Kidney (tissue), 22 donors: ENCODE results near the gene LYRM2. TPM values are rescaled to one million over a fixed set of nuclear protein-coding genes. Genes with fewer than 3 reads are reported as not detected.

Experiments
- DNase-seq, 5 donors: peaks; one replicate each; pipeline ENCODE4 v3.0.0-alpha.2; 2013 to 2020
- FAIRE-seq: peaks from 2 replicates; lab custom pipeline; 2012; peaks lifted over from hg19 to GRCh38; lab: Jason Lieb, UNC
- H3K27ac ChIP-seq, 2 donors: one replicate each; pipeline ENCODE4 v1.7.0; 2013; ENCODE audit warnings: low read depth in 2 of 2, low read length in 2 of 2, inconsistent platforms in 1 of 2
- H3K27me3 ChIP-seq: one replicate; pipeline ENCODE4 v1.7.1; 2013; ENCODE audit warnings: low read length, inconsistent platforms; ENCODE audit not compliant: control insufficient read depth, insufficient read depth
- H3K36me3 ChIP-seq, 3 donors: one replicate each; pipeline versions ENCODE4 v1.7.0 to v1.7.1; 2013; ENCODE audit warnings: low read length in 3 of 3, control low read depth in 1 of 3, inconsistent platforms in 1 of 3; ENCODE audit not compliant: insufficient read depth in 3 of 3, control insufficient read depth in 2 of 3
- H3K4me1 ChIP-seq, 3 donors: one replicate each; pipeline versions ENCODE4 v1.7.0 to v1.7.1; 2013; ENCODE audit warnings: low read length in 3 of 3, inconsistent platforms in 1 of 3, low read depth in 1 of 3; ENCODE audit not compliant: control insufficient read depth in 2 of 3, insufficient read depth in 2 of 3
- H3K4me3 ChIP-seq, 3 donors: one replicate each; pipeline versions ENCODE4 v1.7.0 to v1.8.1; 2013; ENCODE audit warnings: low read length in 3 of 3, control low read depth in 1 of 3, inconsistent platforms in 1 of 3
- H3K9ac ChIP-seq, 3 donors: one replicate each; pipeline versions ENCODE4 v1.7.0 to v1.7.1; 2013; ENCODE audit warnings: low read length in 3 of 3, control low read depth in 1 of 3, inconsistent platforms in 1 of 3
- H3K9me3 ChIP-seq, 3 donors: one replicate each; pipeline versions ENCODE4 v1.7.0 to v1.7.1; 2013; ENCODE audit warnings: low read length in 3 of 3, control low read depth in 1 of 3, inconsistent platforms in 1 of 3; ENCODE audit not compliant: control insufficient read depth in 2 of 3, insufficient read depth in 1 of 3
- intact Hi-C: fragments of 100-400 bp; cut with DNase I; formaldehyde crosslinking; loops from one replicate; pipeline ENCODE4 v1.11.1; 2022
- long read RNA-seq, 10 donors: library from polyadenylated mRNA in 1 of 10; unstranded in 1 of 10; transcript quantifications; one replicate each; pipeline ENCODE4 v2.0.0 and lab custom pipeline, GENCODE V29; 2021 to 2026
- polyA plus RNA-seq: library from polyadenylated mRNA; stranded (reverse); fragments of 350-450 nt; fragmentation: Illumina TruSeq; extraction: RNeasy Lipid Tissue Mini Kit (QIAGEN cat#74804); gene quantifications from one replicate; pipeline ENCODE4 v1.2.3, GENCODE V29; 2014; ENCODE audit warnings: low read depth, low replicate concordance; ENCODE audit not compliant: insufficient read depth
- total RNA-seq: library from RNA; stranded (reverse); fragmentation: NEBNext Ultra II Directional; extraction: Animal tissue kit (Norgen Biotek cat#: 25700); gene quantifications from one replicate; pipeline ENCODE4 v1.2.1, GENCODE V29; 2021
- TF ChIP-seq, protein P1 (sequence below): IDR thresholded peaks from 3 replicates; pipeline ENCODE4 v1.5.1; 2012; ENCODE audit warnings: mild to moderate bottlenecking, moderate library complexity, borderline replicate concordance; ENCODE audit not compliant: insufficient read depth; ENCODE audit errors: extremely low read depth
- donor health status: control.
- donor health status: control.
- donor health status: control.
- donor health status: control.
- donor health status: control.
- donor health status: DM: yes; HTN: yes; CAD: no.
- donor health status: Normal renal cell carcinoma (clear cell type).

Gene LYRM2
- total RNA-seq: 42.8 TPM
- polyA plus RNA-seq: 22.6 TPM
- long read RNA-seq, donor 1, full-length matches to known transcripts: 18 of 24 reads
- long read RNA-seq, donor 1, partial matches to known transcripts: 6 of 24 reads
- long read RNA-seq, donor 1, other reads (novel, unspliced or antisense): 0 of 24 reads
- long read RNA-seq, donor 2, full-length matches to known transcripts: 20 of 20 reads
- long read RNA-seq, donor 2, partial matches to known transcripts: 0 of 20 reads
- long read RNA-seq, donor 2, other reads (novel, unspliced or antisense): 0 of 20 reads
- long read RNA-seq, donor 3, full-length matches to known transcripts: 27 of 27 reads
- long read RNA-seq, donor 3, partial matches to known transcripts: 0 of 27 reads
- long read RNA-seq, donor 3, other reads (novel, unspliced or antisense): 0 of 27 reads
- long read RNA-seq, donor 4, full-length matches to known transcripts: 21 of 21 reads
- long read RNA-seq, donor 4, partial matches to known transcripts: 0 of 21 reads
- long read RNA-seq, donor 4, other reads (novel, unspliced or antisense): 0 of 21 reads
- long read RNA-seq, donor 5, full-length matches to known transcripts: 3 of 3 reads
- long read RNA-seq, donor 5, partial matches to known transcripts: 0 of 3 reads
- long read RNA-seq, donor 5, other reads (novel, unspliced or antisense): 0 of 3 reads
- long read RNA-seq, donor 6, full-length matches to known transcripts: 32 of 38 reads
- long read RNA-seq, donor 6, partial matches to known transcripts: 6 of 38 reads
- long read RNA-seq, donor 6, other reads (novel, unspliced or antisense): 0 of 38 reads
- long read RNA-seq, donor 7, full-length matches to known transcripts: 28 of 32 reads
- long read RNA-seq, donor 7, partial matches to known transcripts: 2 of 32 reads
- long read RNA-seq, donor 7, other reads (novel, unspliced or antisense): 2 of 32 reads
- long read RNA-seq, donor 8, full-length matches to known transcripts: 18 of 18 reads
- long read RNA-seq, donor 8, partial matches to known transcripts: 0 of 18 reads
- long read RNA-seq, donor 8, other reads (novel, unspliced or antisense): 0 of 18 reads
- long read RNA-seq, donor 9, full-length matches to known transcripts: 11 of 16 reads
- long read RNA-seq, donor 9, partial matches to known transcripts: 5 of 16 reads
- long read RNA-seq, donor 9, other reads (novel, unspliced or antisense): 0 of 16 reads
- long read RNA-seq, donor 10, full-length matches to known transcripts: 18 of 25 reads
- long read RNA-seq, donor 10, partial matches to known transcripts: 7 of 25 reads
- long read RNA-seq, donor 10, other reads (novel, unspliced or antisense): 0 of 25 reads

- Histone ChIP-seq H3K4me1 (peaks cover 0 to 15% (median 7%) of the 10 kb centered on the region in 3 donors), H3K27ac (peak within 1 kb of the TSS; percentile 84 to 97), H3K4me3 (peak within 1 kb of the TSS; percentile 84 to 95 (median 92)), H3K27me3 (no peaks in the 10 kb centered on the region), H3K9me3 (no peaks in the 10 kb centered on the region), H3K36me3 (peaks cover 2 to 9% (median 3%) of the 10 kb centered on the region in 3 donors), H3K9ac (peak within 1 kb of the TSS; percentile 37 to 93 (median 86))
- no peak for FAIRE-seq
- intact Hi-C loops: no loop called here
- DNase-seq: peak; percentile 94 to 98 (median 97)
- TF ChIP-seq, protein P1, sequence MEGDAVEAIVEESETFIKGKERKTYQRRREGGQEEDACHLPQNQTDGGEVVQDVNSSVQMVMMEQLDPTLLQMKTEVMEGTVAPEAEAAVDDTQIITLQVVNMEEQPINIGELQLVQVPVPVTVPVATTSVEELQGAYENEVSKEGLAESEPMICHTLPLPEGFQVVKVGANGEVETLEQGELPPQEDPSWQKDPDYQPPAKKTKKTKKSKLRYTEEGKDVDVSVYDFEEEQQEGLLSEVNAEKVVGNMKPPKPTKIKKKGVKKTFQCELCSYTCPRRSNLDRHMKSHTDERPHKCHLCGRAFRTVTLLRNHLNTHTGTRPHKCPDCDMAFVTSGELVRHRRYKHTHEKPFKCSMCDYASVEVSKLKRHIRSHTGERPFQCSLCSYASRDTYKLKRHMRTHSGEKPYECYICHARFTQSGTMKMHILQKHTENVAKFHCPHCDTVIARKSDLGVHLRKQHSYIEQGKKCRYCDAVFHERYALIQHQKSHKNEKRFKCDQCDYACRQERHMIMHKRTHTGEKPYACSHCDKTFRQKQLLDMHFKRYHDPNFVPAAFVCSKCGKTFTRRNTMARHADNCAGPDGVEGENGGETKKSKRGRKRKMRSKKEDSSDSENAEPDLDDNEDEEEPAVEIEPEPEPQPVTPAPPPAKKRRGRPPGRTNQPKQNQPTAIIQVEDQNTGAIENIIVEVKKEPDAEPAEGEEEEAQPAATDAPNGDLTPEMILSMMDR: no peak
Observed at GRCh38 chr6:89638320-89639195, at the start of gene LYRM2. Gene LYRM2, minus strand, starts transcription at chr6:89638747. Its CDS starts 31 bp downstream, at chr6:89638716.

GRCh38 chr6:89688328-89688727, 49.8 kb upstream of the LYRM2 start:
- DNase-seq: no peak
- H3K9ac ChIP-seq: no peak overlapping the region
- H3K36me3 ChIP-seq: peaks cover 11 to 53% (median 51%) of the 10 kb centered on the region in 3 donors
- no peak overlapping the region for H3K4me3 ChIP-seq
- FAIRE-seq: no peak
- H3K4me1 ChIP-seq: no peaks in the 10 kb centered on the region
- no peaks in the 10 kb centered on the region for H3K27me3 ChIP-seq
- TF ChIP-seq, protein P1: no peak
- no peaks in the 10 kb centered on the region for H3K9me3 ChIP-seq
- intact Hi-C loops: no loop called here
- H3K27ac ChIP-seq: no peak overlapping the region

- no peak overlapping the region for H3K27ac ChIP-seq
- TF ChIP-seq, protein P1: no peak
- H3K27me3 ChIP-seq: no peaks in the 10 kb centered on the region
- FAIRE-seq (no peak), DNase-seq (no peak)
- H3K4me1 ChIP-seq: no peaks in the 10 kb centered on the region
- intact Hi-C loops: no loop called here
- H3K9ac ChIP-seq: no peak overlapping the region
- peaks cover 11 to 50% (median 46%) of the 10 kb centered on the region in 3 donors for H3K36me3 ChIP-seq
- no peaks in the 10 kb centered on the region for H3K9me3 ChIP-seq
- H3K4me3 ChIP-seq: no peak overlapping the region
Observed at GRCh38 chr6:89685311-89685710, 46.8 kb upstream of the LYRM2 start.
